Erythroblast (primary cell): Measurements from ENCODE around the gene PITX2.

Experiments
- DNase-seq, 2 experiments: peaks; one replicate each; lab custom pipeline; 2025; lab: John Stamatoyannopoulos, UW
- GATA1 ChIP-seq: IDR thresholded peaks from 2 replicates; pipeline ENCODE4 v1.6.1; 2011; ENCODE audit warnings: low read depth, mild to moderate bottlenecking, control low read depth, low read length, moderate library complexity
- POLR2A ChIP-seq: IDR thresholded peaks from 2 replicates; pipeline ENCODE4 v1.6.1; 2011; ENCODE audit warnings: mild to moderate bottlenecking, low read length

The PITX2 gene

DNA sequence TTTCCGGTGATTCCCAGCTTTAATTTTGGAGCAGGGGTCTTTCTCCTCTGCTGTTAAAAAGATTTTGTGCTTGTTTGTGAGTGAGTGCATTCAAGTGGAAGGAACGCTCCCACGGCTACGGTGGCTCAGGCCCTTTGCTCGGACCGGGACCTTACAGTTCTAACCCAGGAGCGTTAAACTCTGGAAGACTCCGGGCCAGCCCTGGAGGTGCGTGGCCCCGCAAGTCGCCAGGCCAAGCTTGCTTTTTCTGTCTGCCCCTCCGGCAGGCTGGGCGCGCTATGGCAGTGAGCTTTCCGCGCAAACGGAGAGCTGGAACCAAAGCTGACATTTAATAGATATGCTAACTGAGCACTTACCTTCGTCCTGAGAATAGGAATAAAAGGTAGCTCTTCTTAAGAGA lies 18.3 kb upstream of the PITX2 start:
- TF ChIP-seq GATA1 (no peak), POLR2A (no peak)
- DNase-seq, result no peak

DNA sequence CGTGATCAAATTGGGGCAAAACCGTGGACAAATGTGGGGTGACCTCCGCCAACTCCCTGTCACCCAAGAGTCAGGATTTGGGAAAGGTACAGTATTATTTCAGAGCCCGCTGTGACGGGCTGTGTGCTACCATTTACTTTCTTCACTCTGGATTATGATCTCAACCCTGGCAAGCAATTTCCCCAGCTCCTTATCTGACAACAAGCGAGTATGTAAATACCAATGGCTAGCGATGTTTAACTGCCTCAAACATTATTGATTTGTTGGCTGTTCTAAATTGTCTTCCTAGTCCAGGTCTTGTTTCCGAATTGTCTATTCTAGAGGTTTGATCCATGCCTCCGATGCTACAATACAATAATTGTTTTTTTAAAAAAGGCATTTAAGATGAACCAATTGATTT lies 17.7 kb upstream of the PITX2 start:
- no peak for DNase-seq
- no peak for TF ChIP-seq GATA1
- no peak for TF ChIP-seq POLR2A

DNA sequence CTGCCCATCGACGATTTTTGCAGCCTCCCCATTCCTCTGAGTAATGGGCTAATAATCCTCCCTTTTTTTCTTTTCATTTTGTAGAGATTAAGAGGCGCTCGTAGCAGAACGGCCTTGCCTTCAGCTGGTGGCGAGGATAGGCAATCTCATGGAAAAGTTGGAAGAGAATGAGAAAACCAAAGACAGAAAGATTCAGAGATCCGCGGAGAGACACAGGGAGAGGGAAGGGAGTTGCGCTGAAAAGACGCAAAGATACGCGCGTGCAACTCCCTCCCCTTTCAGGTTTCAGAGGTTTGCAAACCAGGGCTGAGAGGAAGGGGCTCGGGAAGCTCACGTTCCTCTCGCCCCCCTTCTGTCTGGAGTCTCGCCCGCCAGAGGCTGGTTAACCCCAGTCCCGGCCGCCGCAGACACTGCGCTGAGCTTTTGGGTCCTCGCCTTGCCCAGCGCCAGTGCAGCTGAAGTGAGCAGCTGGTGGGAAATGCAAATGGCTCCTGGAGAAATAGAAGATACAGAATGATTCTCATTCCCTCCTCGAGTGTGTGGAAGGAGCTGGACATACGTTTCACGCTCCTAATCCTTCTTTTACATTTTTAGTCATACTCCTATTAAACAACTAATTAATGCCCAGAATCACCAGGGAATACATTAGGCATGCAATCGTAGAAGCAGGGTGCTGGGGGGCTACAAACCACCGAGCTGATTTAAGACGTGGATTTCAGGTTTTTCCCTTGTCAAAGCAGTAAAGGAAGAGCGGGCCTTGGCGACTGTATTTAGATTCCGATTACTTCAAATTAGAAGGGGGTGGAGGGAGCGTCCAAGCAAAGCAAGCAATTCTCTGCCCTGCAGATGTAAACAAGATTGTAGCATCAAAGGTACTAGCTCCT lies 16.6 kb upstream of the PITX2 start:
- no peak for DNase-seq
- TF ChIP-seq POLR2A (no peak), GATA1 (no peak)

DNA sequence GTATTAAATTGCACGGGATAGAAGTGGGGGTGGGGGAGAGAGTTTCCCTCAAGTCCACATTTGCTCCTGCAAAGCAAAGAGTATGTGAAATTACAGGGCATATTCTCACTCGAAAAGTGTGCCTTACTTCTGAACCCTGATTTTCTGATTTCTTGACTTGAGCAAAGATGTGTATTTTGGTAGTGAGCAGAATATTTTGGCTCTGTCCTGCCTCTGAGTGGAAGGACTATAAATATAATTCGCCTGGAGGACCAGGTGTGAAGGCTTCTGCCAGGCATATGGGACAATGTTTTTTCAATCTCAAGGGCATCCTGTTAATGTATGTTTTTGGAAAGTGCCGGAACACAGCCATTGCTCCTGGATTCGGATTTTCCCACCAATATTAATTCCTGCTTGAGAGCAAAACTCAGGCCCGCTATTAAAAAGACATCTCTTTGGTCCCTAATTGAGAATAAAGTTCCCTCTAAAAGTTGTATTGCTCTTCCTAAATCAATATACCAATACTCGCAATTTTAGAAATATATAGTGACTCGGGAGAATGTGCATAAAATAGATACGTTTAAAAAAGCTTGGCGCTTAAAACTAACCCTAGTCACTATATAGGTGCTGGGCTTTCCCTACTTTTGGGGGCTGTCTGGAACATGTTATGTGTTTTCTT lies 15.3 kb upstream of the PITX2 start:
- no peak for DNase-seq

DNA sequence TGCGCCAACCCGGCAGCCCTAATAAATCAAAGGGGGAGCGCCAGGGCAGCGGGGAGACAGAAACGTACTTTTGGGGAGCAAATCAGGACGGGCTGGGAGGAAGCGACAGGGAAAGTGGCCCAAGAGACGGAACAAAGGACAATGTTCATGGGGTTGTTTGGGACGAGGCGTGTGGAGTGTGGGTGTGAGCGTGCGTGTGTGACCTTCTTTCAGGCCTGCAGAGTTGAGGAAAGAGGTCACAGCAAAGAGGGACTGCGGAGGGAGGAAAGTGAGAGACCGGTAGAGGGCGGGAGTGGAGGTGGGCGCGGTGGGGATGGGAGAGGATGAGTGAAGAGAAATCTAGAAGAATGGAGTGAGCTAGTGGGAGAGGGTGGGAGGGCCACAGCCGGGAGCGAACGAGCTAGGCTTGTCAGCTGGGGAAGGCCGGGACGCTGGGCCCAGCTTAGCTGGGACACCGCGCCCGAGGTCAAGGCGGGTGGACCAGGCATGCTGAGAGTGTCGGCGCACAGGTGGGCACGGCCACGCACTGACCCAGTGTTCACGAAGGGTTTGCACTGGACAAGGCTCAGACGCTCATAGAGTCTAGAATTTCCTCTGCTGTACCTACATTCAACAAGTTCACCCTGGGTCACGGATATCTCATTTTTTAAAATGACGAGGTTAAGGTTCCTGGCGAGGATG lies 14.7 kb upstream of the PITX2 start:
- DNase-seq, result no peak
- TF ChIP-seq GATA1, result no peak
- TF ChIP-seq POLR2A, result no peak

More for the DNA sequence above, 15.3 kb upstream of the PITX2 start:
- TF ChIP-seq POLR2A, result no peak

DNA sequence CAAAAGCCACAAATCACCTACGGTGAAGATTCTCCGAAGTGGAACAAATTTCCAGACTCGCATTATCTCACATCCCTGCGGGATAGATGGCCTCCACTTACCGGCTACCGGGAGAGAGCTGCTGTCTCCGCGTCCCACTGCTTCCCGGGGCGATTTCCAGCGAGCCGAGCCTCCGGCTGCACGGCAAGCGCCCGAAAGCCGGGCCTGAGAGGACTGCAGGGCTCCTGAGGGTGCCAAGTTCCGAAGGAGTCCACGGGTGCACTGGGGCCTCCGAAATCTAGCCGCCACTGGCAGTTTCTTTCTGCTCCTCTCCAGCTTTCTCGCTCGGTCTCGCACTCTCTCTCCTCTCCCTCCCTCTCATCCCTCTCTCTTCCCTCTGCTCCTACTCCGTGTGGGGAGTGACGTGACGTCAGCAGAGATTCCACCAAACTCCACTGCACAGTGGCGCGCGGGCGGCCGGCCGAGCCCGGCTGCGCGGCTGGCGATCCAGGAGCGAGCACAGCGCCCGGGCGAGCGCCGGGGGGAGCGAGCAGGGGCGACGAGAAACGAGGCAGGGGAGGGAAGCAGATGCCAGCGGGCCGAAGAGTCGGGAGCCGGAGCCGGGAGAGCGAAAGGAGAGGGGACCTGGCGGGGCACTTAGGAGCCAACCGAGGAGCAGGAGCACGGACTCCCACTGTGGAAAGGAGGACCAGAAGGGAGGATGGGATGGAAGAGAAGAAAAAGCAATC lies 14.0 kb upstream of the PITX2 start:
- no peak for DNase-seq
- TF ChIP-seq GATA1 (no peak), POLR2A (no peak)

DNA sequence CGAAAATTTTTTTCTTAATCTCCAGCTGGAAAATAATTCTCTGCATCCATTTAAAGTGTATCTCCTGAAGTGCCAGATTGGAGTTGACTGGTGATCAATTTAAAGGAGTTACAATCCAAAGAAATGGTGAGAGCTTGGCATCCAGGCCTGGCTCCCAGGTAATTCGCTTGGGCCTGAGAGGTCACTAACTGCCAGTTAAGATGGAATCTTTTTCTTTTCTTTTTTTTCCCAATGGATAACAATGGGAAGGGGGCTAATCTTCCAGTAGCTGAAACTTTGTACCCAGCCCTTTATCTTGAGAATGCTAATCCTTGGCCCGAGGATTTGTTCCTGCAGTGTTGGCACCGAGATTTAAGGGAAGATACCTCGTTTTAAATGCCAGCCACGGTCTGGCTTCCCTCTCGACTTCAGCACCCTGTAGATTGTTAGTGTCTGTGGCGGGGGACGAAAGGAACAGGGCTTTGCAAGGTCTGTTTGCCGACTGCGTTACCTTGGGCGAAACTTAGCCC lies 13.3 kb upstream of the PITX2 start:
- no peak for DNase-seq
- TF ChIP-seq GATA1 (no peak), POLR2A (no peak)

DNA sequence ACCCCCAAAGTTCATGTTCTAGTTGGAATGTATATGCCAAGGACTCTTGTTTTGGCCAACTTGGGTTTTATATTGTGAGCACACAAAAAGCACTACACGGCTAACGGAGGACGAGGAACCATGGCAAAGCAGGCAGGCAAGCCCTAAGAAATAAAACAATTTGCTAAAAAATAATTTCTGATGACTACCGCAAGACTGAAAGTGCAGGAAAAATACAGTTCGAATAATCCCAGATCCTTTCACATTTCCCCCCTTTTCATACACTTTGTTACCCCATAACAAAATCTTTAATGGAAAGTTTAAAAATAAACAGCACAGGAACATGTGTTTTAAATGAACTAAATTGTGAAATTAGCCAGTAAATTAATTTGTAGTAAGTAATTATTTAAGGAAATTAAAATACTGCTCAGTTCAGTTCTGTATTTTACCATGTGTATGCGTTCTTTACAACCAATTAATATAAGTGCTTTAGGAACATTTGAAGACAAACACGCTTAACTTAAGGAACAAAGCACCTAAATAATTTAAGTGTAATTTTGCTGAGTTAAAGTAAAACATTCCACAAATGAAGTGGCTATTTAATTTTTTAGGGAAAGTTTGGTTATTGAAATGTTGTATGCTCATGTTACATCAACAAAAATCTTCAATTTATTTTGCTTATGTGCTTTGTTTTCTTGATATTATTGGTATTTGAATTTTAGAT lies 12.4 kb upstream of the PITX2 start:
- no peak for TF ChIP-seq POLR2A
- no peak for DNase-seq

DNA sequence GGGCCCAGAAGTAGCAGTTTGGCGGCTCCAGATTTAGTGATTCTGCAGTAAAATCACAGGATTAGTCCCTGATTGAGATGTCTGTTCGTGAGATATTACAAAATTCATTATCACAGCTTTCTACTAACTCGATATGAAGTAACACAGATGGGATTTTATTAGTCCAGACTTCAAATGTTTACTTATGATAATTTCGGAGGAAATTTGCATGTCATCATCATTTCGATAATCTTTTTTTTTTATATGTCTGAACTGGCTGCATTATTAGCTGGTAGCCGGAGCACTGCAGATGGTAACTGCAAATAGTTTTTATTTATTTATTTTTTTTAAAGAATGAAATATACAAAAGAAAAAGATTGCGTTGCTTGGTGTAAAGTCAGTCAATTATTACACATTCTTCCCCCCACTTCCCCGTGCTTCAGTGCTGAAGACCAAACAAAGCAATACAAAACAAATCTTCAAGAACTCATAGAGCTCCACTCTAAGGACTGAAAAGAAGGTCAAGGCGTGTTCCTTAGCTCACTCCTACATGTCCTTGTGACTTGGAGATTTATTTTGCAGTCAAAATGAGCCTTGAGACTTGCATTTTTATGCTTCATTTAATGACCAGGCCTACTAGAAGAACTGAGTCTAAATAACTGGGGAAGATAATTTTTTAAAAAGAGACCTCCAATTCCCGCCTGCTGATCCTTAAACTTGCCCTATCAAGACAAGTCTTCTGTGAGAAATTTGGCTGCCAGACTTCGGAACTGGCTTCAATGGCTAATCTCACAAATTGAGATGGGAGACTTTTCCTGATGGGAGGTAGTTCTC lies 11.7 kb upstream of the PITX2 start:
- DNase-seq, result no peak
- no peak for TF ChIP-seq GATA1
- no peak for TF ChIP-seq POLR2A

DNA sequence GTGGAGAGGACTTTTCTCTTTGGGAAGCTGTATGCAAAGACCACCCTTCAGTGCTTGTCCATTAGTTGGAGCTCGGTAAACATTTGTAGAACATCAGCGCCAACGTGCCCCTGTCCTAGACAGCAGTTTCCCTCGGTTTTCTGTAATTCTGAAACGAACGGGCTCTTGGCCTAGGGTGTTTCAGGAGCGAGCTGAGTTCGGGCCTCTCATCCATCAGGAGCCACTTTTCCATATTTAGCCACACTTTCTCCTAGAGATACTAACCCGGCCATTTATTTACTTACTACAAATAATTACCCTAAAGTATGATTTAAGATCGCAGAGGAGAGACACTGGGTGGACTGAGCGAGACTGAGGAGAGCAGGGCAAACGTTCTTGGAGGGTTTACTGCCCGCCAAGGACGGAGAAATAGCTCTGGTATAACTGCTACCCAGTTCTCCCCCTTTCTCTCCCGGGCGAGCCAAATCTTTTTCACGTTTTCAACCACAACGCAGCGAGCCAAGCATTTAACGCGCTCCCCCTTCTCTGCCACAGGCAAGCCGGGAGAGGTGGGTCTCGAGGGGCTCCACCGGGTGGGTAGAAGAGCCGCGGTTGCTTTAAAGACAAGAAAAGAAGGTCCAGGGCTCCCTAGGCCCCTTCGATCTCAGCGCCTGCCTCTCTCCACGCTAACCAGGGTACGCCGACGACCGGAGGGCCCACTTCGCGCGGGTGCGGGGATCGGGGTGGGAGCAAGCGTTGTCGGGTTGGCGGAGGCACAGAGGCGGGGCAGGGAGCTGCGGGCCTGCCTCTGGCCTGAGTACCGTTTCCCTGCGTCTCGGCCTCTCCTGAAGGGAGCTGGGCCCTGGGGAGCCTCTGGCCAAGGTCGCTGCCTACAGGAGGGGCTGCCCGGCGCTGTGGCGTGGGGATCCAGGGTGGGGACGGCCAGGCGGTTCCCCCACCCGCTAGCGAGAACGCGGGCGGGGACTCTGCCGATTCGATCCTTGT lies 10.8 kb upstream of the PITX2 start:
- no peak for DNase-seq
- TF ChIP-seq GATA1 (no peak), POLR2A (no peak)

DNA sequence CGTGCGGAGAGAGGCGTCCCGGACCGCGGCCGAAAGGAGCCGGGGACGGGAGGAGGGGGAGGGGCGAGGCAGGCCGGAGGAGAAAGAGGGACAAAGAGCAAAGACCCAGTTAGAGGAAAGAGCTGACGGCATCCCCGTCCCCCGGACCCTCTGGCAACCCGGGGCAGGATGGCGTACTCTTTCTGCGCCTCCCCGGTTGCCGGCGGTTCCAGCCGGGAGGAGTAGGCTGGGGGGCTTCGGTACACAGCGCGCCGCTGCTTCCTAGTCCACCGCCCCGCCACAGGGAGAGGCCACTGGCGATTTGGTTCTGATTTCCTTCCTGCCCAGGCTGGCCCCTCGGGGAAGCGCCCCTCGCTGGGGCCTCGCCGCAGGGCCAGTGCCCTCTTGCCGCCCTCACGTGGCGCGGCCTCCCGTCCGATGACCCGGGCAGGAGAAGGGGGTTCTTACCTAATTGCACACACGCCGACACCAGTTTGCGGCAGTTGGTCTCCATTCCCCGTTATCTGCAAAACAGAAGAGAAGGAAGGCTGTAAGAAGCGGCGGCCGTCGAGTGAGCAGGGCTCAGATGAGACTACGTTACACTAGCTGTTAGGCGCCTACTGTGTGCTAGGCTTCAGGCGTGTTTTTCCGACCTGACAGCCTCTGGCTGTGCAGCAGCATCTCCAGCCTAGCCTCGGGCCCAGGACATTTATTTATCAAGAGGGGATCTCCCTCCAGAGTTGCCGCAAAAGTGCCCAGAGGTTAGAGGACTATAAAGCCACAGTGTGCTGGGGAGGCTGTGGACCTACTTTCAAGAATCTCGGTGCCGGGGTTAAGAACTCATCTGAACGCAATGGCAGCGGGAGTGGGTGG lies 9.9 kb upstream of the PITX2 start:
- no peak for TF ChIP-seq GATA1
- no peak for TF ChIP-seq POLR2A
- DNase-seq, result no peak
